Esophagus (tissue), 2 donors: ENCODE results near the gene ATP5MC3. TPM values are rescaled to one million over a fixed set of nuclear protein-coding genes. Genes with fewer than 3 reads are reported as not detected.

Source experiments
- H3K27ac ChIP-seq, 2 donors: one replicate each; pipeline ENCODE4 v1.5.1; 2013; ENCODE audit warnings: low read depth in 2 of 2, mild to moderate bottlenecking in 2 of 2, inconsistent platforms in 1 of 2, low read length in 1 of 2, moderate library complexity in 1 of 2
- H3K27me3 ChIP-seq, 2 donors: one replicate each; pipeline ENCODE4 v1.6.1; 2013; ENCODE audit warnings: low read length in 2 of 2, control low read depth in 1 of 2, mild to moderate bottlenecking in 1 of 2; ENCODE audit not compliant: insufficient read depth in 2 of 2, control insufficient read depth in 1 of 2
- H3K36me3 ChIP-seq, 2 donors: one replicate each; pipeline ENCODE4 v1.6.1; 2013; ENCODE audit warnings: low read length in 1 of 2; ENCODE audit not compliant: control insufficient read depth in 2 of 2, insufficient read depth in 2 of 2
- H3K4me1 ChIP-seq, 2 donors: one replicate each; pipeline ENCODE4 v1.6.1; 2013; ENCODE audit warnings: low read length in 1 of 2; ENCODE audit not compliant: control insufficient read depth in 2 of 2, insufficient read depth in 2 of 2
- H3K4me3 ChIP-seq, 2 donors: one replicate each; pipeline ENCODE4 v1.5.1; 2013; ENCODE audit warnings: low read length in 2 of 2, mild to moderate bottlenecking in 2 of 2, low read depth in 1 of 2, moderate library complexity in 1 of 2
- H3K9me3 ChIP-seq, 2 donors: one replicate each; pipeline ENCODE4 v1.6.1; 2013; ENCODE audit warnings: mild to moderate bottlenecking in 2 of 2, low read depth in 1 of 2, low read length in 1 of 2, moderate library complexity in 1 of 2; ENCODE audit not compliant: control insufficient read depth in 2 of 2, insufficient read depth in 1 of 2
- WGBS, 2 donors: extraction: QIAGEN DNeasy Blood & Tissue Kit; methylation state at CpG; one replicate each; pipeline ENCODE4 v1.1.7; 2013; 5-methylcytosine and 5-hydroxymethylcytosine counted together
- polyA plus RNA-seq, 2 donors: library from polyadenylated mRNA; stranded (reverse); fragments of 200-250 nt; gene quantifications; one replicate each; pipeline ENCODE4 v1.2.3, GENCODE V29; 2013
- donor health status: healthy with polysubstance abuse.
- donor health status: Bipolar disorder and iron deficiency.

The ATP5MC3 gene
- polyA plus RNA-seq, 2 donors = 148 to 432 TPM

GRCh38 chr2:175135177-175135576 is 46.3 kb downstream of the ATP5MC3 start:
- no peaks in the 10 kb centered on the region for H3K9me3 ChIP-seq
- no peaks in the 10 kb centered on the region for H3K27me3 ChIP-seq
- no peak overlapping the region for H3K4me3 ChIP-seq
- H3K4me1 ChIP-seq = no peaks in the 10 kb centered on the region
- H3K27ac ChIP-seq = no peak overlapping the region
- WGBS, 2 donors = 90 to 96% methylated on average over 3 of the region's 3 CpGs
- no peaks in the 10 kb centered on the region for H3K36me3 ChIP-seq

- Histone ChIP-seq H3K36me3 (no peaks in the 10 kb centered on the region), H3K9me3 (no peaks in the 10 kb centered on the region), H3K27me3 (no peaks in the 10 kb centered on the region), H3K27ac (no peak overlapping the region), H3K4me1 (no peaks in the 10 kb centered on the region), H3K4me3 (no peak overlapping the region)
- WGBS, 2 donors = 69 to 72% methylated on average over 2 of the region's 2 CpGs
Observed at GRCh38 chr2:175131252-175131651, 50.3 kb downstream of the ATP5MC3 start.

- no peaks in the 10 kb centered on the region for H3K9me3 ChIP-seq
- H3K27ac ChIP-seq = no peak overlapping the region
- 92 to 97% methylated on average over 1 of the region's 1 CpG for WGBS, 2 donors
- H3K4me3 ChIP-seq = no peak overlapping the region
- H3K27me3 ChIP-seq = no peaks in the 10 kb centered on the region
- H3K4me1 ChIP-seq = no peaks in the 10 kb centered on the region
- no peaks in the 10 kb centered on the region for H3K36me3 ChIP-seq
Observed at GRCh38 chr2:175126661-175127060, 54.8 kb downstream of the ATP5MC3 start.

Other genes with a start within 250 kb of the ATP5MC3 start
- gene CHN1, start 176.3 kb downstream of the ATP5MC3 start, polyA plus RNA-seq = 1 to 10 TPM; 1.1 to 3.2 TPM
- gene ATF2, start 13.5 kb downstream of the ATP5MC3 start, polyA plus RNA-seq = 1 to 10 TPM; 6.8 to 8.1 TPM